SH-SY5Y (cell line): Measurements from ENCODE around the gene CPED1.

ENCODE experiments used
- GATA2 ChIP-seq: IDR thresholded peaks from 2 replicates; pipeline ENCODE4 v1.6.1; 2011; ENCODE audit warnings: mild to moderate bottlenecking, low read depth, low read length
- GATA3 ChIP-seq: IDR thresholded peaks from 2 replicates; pipeline ENCODE4 v1.6.1; 2011; ENCODE audit warnings: low read depth, mild to moderate bottlenecking, low read length, moderate library complexity

GRCh38 chr7:121261207-121261884, 272.8 kb downstream of the CPED1 start:
- no peak for TF ChIP-seq GATA3
- TF ChIP-seq GATA2: no peak
